ENCODE data around the gene FAM120B.

Gene FAM120B

DNA sequence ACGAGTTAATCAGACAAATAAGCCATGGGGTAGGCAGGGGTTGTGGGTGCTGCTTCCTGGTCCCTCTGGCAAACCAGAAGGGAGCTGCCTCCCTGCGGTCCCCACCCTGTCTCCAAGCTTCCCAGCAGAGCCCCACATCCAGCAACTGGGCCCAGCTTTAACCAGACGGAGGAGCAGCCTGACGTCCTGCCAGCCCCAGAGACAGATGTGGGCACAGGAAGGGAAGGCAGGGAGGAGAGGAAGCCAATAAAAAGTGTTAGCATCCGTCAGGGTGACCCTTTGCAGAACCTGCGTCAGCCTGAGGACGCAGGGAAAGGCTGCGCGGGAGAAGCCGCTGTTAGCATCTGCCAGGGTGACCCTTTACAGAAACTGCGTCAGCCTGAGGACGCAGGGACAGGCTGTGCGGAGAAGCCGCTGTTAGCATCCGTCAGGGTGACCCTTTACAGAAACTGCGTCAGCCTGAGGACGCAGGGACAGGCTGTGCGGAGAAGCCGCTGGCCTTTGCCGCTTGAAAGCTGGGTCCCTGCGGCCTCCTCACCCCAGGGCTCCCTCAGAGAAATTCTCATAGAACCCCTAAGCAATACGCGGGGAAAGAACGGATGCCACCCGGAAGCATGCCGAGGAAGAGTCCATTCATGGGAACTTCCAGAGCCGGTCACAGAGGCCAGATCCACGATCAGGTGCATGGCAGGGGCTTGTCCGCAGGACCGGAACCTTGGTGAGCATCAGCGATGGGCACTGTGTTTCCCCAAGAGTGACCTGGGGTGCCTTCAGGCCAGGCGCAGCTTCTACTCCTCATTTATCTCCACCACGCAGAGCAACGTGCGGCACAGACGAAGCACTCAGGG is 31.6 kb upstream of the FAM120B start:
- H3K9me3 ChIP-seq = no peaks in the 10 kb centered on the region
- TF ChIP-seq, protein P1, sequence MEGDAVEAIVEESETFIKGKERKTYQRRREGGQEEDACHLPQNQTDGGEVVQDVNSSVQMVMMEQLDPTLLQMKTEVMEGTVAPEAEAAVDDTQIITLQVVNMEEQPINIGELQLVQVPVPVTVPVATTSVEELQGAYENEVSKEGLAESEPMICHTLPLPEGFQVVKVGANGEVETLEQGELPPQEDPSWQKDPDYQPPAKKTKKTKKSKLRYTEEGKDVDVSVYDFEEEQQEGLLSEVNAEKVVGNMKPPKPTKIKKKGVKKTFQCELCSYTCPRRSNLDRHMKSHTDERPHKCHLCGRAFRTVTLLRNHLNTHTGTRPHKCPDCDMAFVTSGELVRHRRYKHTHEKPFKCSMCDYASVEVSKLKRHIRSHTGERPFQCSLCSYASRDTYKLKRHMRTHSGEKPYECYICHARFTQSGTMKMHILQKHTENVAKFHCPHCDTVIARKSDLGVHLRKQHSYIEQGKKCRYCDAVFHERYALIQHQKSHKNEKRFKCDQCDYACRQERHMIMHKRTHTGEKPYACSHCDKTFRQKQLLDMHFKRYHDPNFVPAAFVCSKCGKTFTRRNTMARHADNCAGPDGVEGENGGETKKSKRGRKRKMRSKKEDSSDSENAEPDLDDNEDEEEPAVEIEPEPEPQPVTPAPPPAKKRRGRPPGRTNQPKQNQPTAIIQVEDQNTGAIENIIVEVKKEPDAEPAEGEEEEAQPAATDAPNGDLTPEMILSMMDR (IDR thresholded peaks at IDR 0.05) = no peak
- no peaks in the 10 kb centered on the region for H3K36me3 ChIP-seq
- no peak overlapping the region for H3K4me3 ChIP-seq (ENCODE audit: low read depth in 1 of 2, low read length in 1 of 2)
- no peak overlapping the region for H3K27ac ChIP-seq
- peaks cover 36% of the 10 kb centered on the region for H3K27me3 ChIP-seq
- peaks cover 20 to 26% of the 10 kb centered on the region in 2 experiments for H3K4me1 ChIP-seq (ENCODE audit: control insufficient read depth in 1 of 2, insufficient read depth in 1 of 2, low read depth in 1 of 2, low read length in 1 of 2)

GRCh38 chr6:170276369-170277057 is 30.0 kb upstream of the FAM120B start:
- TF ChIP-seq, protein P1 (IDR thresholded peaks at IDR 0.05) = no peak

DNA sequence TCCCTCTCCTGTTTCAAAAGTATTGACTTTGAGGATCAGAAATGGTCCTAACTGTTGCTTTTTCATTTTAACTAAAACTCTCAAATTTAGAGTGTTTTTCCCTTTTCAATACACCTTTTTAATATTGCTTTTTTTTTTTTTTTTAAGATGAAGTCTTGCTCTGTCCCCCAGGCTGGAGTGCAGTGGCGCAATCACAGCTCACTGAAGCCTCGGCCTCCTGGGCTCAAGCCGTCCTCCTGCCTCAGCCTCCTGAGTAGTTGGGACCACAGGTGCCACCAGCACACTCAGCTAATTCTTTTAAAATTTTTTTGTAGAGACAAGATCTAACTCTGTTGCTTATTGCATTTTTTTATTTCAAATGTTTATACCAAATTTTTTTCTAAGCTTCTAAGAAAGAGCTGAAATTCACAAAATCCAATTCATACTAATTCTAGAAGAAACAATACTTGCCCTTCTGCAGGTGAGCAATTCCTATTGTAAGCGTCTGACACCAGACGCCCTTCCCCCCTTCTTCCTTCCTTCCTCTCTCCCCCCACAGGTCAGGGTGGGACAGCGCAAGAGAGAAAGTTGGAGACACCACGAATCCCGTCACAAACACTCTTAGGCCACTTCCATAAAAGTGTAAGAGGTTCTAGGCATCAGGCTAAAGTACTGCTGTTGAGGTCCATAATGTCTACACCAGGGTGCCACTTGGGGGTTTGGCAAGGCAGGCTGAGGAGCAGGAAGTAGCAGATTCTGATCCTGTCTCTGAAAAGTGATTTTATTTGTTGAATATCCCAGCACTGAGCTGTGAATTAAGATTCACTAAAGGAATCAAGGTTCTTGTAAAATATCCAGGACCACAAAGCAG is 28.4 kb upstream of the FAM120B start:
- H3K27ac ChIP-seq = peak overlapping the region; percentile 69
- TF ChIP-seq, protein P1 (IDR thresholded peaks at IDR 0.05) = no peak
- peaks cover 12 to 16% of the 10 kb centered on the region in 2 experiments for H3K4me1 ChIP-seq (ENCODE audit: control insufficient read depth in 1 of 2, insufficient read depth in 1 of 2, low read depth in 1 of 2, low read length in 1 of 2)
- no peaks in the 10 kb centered on the region for H3K36me3 ChIP-seq
- H3K27me3 ChIP-seq = peaks cover 18% of the 10 kb centered on the region
- H3K4me3 ChIP-seq (ENCODE audit: low read depth in 1 of 2, low read length in 1 of 2) = peak overlapping the region; percentile 12 to 24
- H3K9me3 ChIP-seq = no peaks in the 10 kb centered on the region

More at GRCh38 chr6:170276369-170277057, 30.0 kb upstream of the FAM120B start:
- no peaks in the 10 kb centered on the region for H3K9me3 ChIP-seq
- H3K27me3 ChIP-seq = peaks cover 28% of the 10 kb centered on the region
- H3K4me3 ChIP-seq (ENCODE audit: low read depth in 1 of 2, low read length in 1 of 2) = no peak overlapping the region
- H3K27ac ChIP-seq = no peak overlapping the region
- H3K36me3 ChIP-seq = no peaks in the 10 kb centered on the region
- H3K4me1 ChIP-seq (ENCODE audit: control insufficient read depth in 1 of 2, insufficient read depth in 1 of 2, low read depth in 1 of 2, low read length in 1 of 2) = peaks cover 20 to 25% of the 10 kb centered on the region in 2 experiments

DNA sequence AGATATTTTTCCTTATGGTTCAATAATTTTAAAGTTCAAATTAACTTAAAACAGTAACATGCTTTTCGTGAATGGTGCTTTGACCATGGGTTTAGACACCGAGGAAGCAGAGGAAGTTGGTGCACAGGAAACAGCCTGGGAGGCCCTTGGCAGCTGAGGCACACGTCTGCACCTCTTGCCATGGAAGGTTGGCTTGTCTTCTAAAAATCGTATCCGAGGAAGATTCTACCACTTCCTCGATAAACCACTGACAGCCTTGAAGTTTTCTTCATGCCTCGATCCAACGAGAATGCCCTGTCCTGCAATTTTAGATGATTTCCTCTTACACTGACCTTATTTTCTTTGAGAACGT is 27.8 kb upstream of the FAM120B start:
- Histone ChIP-seq H3K4me1 (ENCODE audit: control insufficient read depth in 1 of 2, insufficient read depth in 1 of 2, low read depth in 1 of 2, low read length in 1 of 2) (peaks cover 12 to 16% of the 10 kb centered on the region in 2 experiments), H3K27me3 (peaks cover 15% of the 10 kb centered on the region), H3K36me3 (no peaks in the 10 kb centered on the region), H3K27ac (peak overlapping the region; percentile 69), H3K4me3 (ENCODE audit: low read depth in 1 of 2, low read length in 1 of 2) (no peak overlapping the region), H3K9me3 (no peaks in the 10 kb centered on the region)
- TF ChIP-seq, protein P1 (IDR thresholded peaks at IDR 0.05) = no peak

- TF ChIP-seq, protein P1 (IDR thresholded peaks at IDR 0.05) = no peak
- H3K4me1 ChIP-seq (ENCODE audit: control insufficient read depth in 1 of 2, insufficient read depth in 1 of 2, low read depth in 1 of 2, low read length in 1 of 2) = peaks cover 12 to 16% of the 10 kb centered on the region in 2 experiments
- no peaks in the 10 kb centered on the region for H3K9me3 ChIP-seq
- H3K36me3 ChIP-seq = no peaks in the 10 kb centered on the region
- no peak overlapping the region for H3K27ac ChIP-seq
- peaks cover 18% of the 10 kb centered on the region for H3K27me3 ChIP-seq
- no peak overlapping the region for H3K4me3 ChIP-seq (ENCODE audit: low read depth in 1 of 2, low read length in 1 of 2)
These were observed 27.1 kb upstream of the FAM120B start for GRCh38 chr6:170279426-170279825.

All from neutrophil (primary cell).